ENCODE measurements around the gene WDTC1. TPM values are rescaled to one million over a fixed set of nuclear protein-coding genes. Genes with fewer than 3 reads are reported as not detected.

WDTC1 gene
- total and polyA plus RNA-seq, 2 donors (not counting 1 experiment from before 2014, with no cell fraction given) = 32.5 to 69.1 TPM

DNA sequence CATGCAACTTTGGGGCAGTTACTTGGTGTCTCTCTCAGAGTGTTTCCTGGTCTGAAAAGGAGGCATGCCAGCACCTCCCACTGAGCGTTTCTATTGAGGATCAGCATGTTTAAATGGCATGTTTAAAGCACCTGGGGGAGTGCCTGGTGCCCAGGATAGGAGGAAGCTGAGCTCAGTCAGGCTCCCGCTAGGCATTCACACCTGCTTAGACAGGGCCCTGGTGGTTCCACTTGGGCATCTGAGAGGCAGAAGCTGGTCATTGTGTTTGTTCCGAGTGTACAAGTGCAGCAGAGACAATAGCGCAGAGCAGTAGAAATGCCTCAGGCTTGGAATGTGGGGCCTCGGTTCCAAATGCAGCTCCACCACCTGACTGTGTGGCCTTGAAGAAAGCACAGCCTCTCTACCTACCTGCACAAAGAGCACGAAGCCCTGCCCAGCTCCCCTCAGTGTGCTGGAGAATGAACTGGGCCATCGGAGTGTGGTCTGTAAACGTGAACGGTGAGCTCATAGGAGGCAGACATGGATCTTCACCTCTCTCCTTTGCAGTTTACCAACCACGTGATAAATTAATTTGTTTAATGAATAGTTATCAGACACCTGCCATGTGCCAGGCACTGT, 67.3 kb downstream of the WDTC1 start:
- Mint-ChIP-seq H3K9me3 (ENCODE audit: insufficient read depth) (no peaks in the 10 kb centered on the region), H3K4me3 (no peak overlapping the region), H3K27me3 (no peaks in the 10 kb centered on the region), H3K27ac (no peak overlapping the region), H3K4me1 (peaks cover 3% of the 10 kb centered on the region)
- intact Hi-C loops (cut with micrococcal nuclease) = loop anchor here (1.0 to 2.0 kb wide), 2 partner anchors 87 to 361 kb away; no protein-coding TSS in a partner anchor
- DNase-seq = no peak
- Histone ChIP-seq H3K4me2 (replicated peaks; ENCODE audit: low read depth, low read length, poor library complexity, severe bottlenecking) (no peak overlapping the region), H3K4me1 (ENCODE audit: control insufficient read depth in 2 of 2, insufficient read depth in 2 of 2, low read length in 2 of 2) (peaks cover 0 to 8% of the 10 kb centered on the region in 2 donors), H3K4me3 (ENCODE audit: control extremely low read depth in 1 of 5, extremely low read depth in 1 of 5, insufficient read depth in 1 of 5, low read depth in 2 of 5, low read length in 4 of 5) (no peak overlapping the region), H3K9ac (ENCODE audit: low read length) (no peak overlapping the region), H3K9me3 (ENCODE audit: control extremely low read depth in 1 of 3, control insufficient read depth in 2 of 3, insufficient read depth in 1 of 3, low read length in 2 of 3) (no peaks in the 10 kb centered on the region), H3K79me2 (ENCODE audit: control insufficient read depth, insufficient read depth, low read length) (no peaks in the 10 kb centered on the region), H4K20me1 (ENCODE audit: control insufficient read depth, insufficient read depth, low read length, poor library complexity, severe bottlenecking) (peaks cover 9% of the 10 kb centered on the region), H3K27ac (ENCODE audit: low read length in 2 of 2) (no peak overlapping the region), H3K36me3 (replicated peaks in 1 of 2; ENCODE audit: control extremely low read depth in 1 of 2, control insufficient read depth in 1 of 2, extremely low read depth in 1 of 2, insufficient read depth in 2 of 2, low read length in 1 of 2) (peaks cover 0 to 78% of the 10 kb centered on the region in 2 experiments), H3K27me3 (replicated peaks in 1 of 4; ENCODE audit: control extremely low read depth in 1 of 4, control insufficient read depth in 3 of 4, insufficient read depth in 4 of 4, low read length in 3 of 4) (no peaks in the 10 kb centered on the region), H2AFZ (ENCODE audit: insufficient read depth, low read depth, low read length, poor library complexity, severe bottlenecking) (no peak overlapping the region)
- ChIA-PET POLR2A (interaction anchor here (2.2 kb wide), 1 partner anchor 94 kb away, joined by 13 read pairs; no protein-coding TSS in a partner anchor), CTCF (interaction anchor here (0.6 to 13.5 kb wide), 27 partner anchors 8 to 424 kb away, joined by 3 to 402 read pairs (median 5); partner anchors contain the start of genes AHDC1, CD164L2, FAM76A and GPR3)
- 88% methylated on average over 6 of the region's 10 CpGs for WGBS (ENCODE audit: insufficient coverage)
- ATAC-seq (ENCODE audit: low read depth) = no peak
- TF ChIP-seq, protein P1, sequence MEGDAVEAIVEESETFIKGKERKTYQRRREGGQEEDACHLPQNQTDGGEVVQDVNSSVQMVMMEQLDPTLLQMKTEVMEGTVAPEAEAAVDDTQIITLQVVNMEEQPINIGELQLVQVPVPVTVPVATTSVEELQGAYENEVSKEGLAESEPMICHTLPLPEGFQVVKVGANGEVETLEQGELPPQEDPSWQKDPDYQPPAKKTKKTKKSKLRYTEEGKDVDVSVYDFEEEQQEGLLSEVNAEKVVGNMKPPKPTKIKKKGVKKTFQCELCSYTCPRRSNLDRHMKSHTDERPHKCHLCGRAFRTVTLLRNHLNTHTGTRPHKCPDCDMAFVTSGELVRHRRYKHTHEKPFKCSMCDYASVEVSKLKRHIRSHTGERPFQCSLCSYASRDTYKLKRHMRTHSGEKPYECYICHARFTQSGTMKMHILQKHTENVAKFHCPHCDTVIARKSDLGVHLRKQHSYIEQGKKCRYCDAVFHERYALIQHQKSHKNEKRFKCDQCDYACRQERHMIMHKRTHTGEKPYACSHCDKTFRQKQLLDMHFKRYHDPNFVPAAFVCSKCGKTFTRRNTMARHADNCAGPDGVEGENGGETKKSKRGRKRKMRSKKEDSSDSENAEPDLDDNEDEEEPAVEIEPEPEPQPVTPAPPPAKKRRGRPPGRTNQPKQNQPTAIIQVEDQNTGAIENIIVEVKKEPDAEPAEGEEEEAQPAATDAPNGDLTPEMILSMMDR (IDR thresholded peaks at IDR 0.05) = no peak
- no peak for TF ChIP-seq EZH2 (IDR thresholded peaks at IDR 0.05; ENCODE audit: borderline replicate concordance, insufficient read depth, low read depth, low read length, poor library complexity, severe bottlenecking)

DNA sequence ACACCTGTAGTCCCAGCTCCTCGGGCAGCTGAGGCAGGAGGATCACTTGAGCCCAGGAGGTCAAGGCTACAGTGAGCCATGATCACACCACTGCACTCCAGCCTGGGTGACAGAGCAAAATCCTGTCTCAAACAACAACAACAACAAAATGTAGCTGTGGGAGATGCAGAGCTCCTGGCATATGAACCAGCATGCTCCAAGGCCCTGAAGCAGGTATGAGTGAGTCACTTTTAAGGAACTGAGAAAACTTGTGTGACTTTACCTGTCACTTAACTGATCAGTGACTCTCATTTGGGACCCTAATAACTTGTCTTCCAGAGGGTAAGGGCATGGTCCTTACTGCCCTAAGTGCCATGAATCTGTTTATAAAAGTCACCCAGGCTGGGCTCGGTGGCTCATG, 68.2 kb downstream of the WDTC1 start:
- H3K36me3 ChIP-seq (replicated peaks in 1 of 2; ENCODE audit: control extremely low read depth in 1 of 2, control insufficient read depth in 1 of 2, extremely low read depth in 1 of 2, insufficient read depth in 2 of 2, low read length in 1 of 2) = peaks cover 0 to 69% of the 10 kb centered on the region in 2 experiments

More for the DNA sequence above, 68.2 kb downstream of the WDTC1 start:
- Histone ChIP-seq H3K27ac (ENCODE audit: low read length in 2 of 2) (no peak overlapping the region), H2AFZ (ENCODE audit: insufficient read depth, low read depth, low read length, poor library complexity, severe bottlenecking) (no peak overlapping the region), H3K4me2 (replicated peaks; ENCODE audit: low read depth, low read length, poor library complexity, severe bottlenecking) (no peak overlapping the region), H3K79me2 (ENCODE audit: control insufficient read depth, insufficient read depth, low read length) (no peaks in the 10 kb centered on the region), H3K9me3 (ENCODE audit: control extremely low read depth in 1 of 3, control insufficient read depth in 2 of 3, insufficient read depth in 1 of 3, low read length in 2 of 3) (no peaks in the 10 kb centered on the region), H4K20me1 (ENCODE audit: control insufficient read depth, insufficient read depth, low read length, poor library complexity, severe bottlenecking) (peaks cover 9% of the 10 kb centered on the region), H3K9ac (ENCODE audit: low read length) (no peak overlapping the region), H3K27me3 (replicated peaks in 1 of 4; ENCODE audit: control extremely low read depth in 1 of 4, control insufficient read depth in 3 of 4, insufficient read depth in 4 of 4, low read length in 3 of 4) (no peaks in the 10 kb centered on the region), H3K4me1 (ENCODE audit: control insufficient read depth in 2 of 2, insufficient read depth in 2 of 2, low read length in 2 of 2) (peaks cover 0 to 8% of the 10 kb centered on the region in 2 donors), H3K4me3 (ENCODE audit: control extremely low read depth in 1 of 5, extremely low read depth in 1 of 5, insufficient read depth in 1 of 5, low read depth in 2 of 5, low read length in 4 of 5) (no peak overlapping the region)
- no peak for ATAC-seq (ENCODE audit: low read depth)
- no peak for TF ChIP-seq EZH2 (IDR thresholded peaks at IDR 0.05; ENCODE audit: borderline replicate concordance, insufficient read depth, low read depth, low read length, poor library complexity, severe bottlenecking)
- TF ChIP-seq, protein P1 (IDR thresholded peaks at IDR 0.05) = no peak
- 100% methylated on average over 2 of the region's 2 CpGs for WGBS (ENCODE audit: insufficient coverage)
- intact Hi-C loops (cut with micrococcal nuclease) = no loop called here
- CTCF ChIA-PET = interaction anchor here (0.6 to 13.5 kb wide), 19 partner anchors 9 to 367 kb away, joined by 3 to 402 read pairs (median 5); partner anchors contain the start of genes AHDC1, CD164L2, GPR3 and SYTL1
- Mint-ChIP-seq H3K27ac (no peak overlapping the region), H3K9me3 (ENCODE audit: insufficient read depth) (no peaks in the 10 kb centered on the region), H3K4me3 (no peak overlapping the region), H3K27me3 (no peaks in the 10 kb centered on the region), H3K4me1 (peaks cover 3% of the 10 kb centered on the region)
- POLR2A ChIA-PET = interaction anchor here (0.7 kb wide), 1 partner anchor 312 kb away, joined by 3 read pairs; no protein-coding TSS in a partner anchor
- DNase-seq = no peak

All from B cell (primary cell).